ENCODE measurements around the gene ESPNL. TPM values are rescaled to one million over a fixed set of nuclear protein-coding genes. Genes with fewer than 3 reads are reported as not detected.

The ESPNL gene
- 2.3 and 9.8 TPM in 2 replicates for total RNA-seq

GRCh38 chr2:238100049-238100820, at the start of gene ESPNL:
Gene ESPNL (plus strand): TSS chr2:238100340. CDS start chr2:238100420, 80 bp downstream.

DNA sequence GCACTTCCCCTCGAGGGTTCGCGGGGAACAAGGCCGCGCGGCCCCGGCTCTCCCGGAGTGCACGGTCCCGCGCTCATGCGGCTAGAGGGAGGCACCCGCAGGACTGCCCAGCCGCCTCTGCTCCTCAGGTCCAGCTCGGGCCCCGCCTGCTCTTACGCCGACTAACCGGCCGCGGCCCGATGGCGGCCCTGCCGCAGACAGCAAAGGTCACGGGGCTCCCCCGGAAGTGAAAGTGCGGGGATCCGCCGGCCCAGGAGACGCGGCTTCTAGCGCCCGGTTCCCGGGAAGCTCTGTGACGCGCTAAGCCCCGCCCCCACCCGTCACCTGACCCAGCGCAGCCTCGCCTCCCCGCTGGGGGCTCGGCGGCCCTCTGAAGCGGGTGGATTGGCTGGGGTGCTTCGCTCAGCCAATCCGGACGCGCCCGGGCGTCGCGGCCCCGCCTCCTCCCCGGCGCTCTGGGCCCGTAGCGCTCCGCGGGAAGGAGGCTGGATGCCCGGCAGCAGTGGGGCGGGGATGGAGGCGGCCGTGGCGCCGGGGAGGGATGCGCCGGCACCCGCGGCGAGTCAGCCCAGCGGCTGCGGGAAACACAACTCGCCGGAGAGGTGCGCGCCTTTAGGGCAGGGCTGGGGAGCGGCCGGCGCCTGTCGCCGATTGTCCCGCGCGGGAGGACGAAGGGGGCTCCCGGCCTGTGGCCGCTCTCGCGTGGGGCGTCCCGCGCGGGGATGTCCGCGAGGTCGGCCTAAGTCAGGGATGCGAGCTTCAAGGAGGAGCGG, 39.4 kb upstream of the ESPNL start, which contains the start of gene SCLY:
Gene SCLY, plus strand, starts transcription at position 460 of the 773 bp plus-strand sequence. Its CDS starts 54 bp downstream, at position 514.

DNA sequence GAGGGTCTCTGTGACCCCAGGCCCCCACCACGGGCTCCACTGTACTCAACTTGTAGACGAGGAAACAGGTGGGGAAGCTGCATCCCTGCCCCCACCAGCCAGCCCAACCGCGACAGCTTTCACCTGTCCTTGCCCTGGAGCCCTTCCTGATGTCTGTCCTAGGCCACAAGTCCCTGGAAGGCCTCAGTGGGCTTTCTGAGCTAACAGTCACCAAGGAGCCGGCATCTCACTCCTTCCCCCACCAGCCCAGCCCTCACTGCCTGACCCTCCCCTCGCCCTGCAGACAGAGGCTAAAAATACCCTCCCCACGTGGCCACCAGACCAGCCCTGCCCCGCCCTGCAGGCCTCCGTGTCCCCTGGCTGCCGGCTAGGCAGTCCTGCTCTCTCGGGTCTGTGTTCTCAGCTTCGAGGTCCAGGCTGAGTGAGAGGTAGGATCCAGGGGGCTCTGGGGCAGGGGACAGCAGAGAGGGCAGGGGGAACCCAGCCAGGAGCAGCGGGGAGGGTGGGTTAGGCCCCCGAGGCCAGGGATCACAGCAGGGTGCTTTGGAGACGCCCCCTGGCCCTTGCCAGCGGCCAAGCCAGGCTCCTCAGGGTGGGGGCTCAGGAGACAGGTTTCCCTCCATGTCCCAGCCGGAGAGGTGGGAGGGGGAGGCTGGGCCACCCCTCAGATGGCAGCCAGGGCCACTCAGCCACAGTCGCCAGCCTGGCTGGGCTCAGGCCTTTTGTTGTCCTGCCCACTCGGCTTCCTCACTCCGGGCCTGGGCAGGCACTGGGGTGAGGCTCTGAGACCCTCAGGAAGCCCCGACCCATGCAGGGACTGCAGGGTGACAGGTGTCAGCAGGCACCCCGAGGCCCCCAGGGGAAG, 38.4 kb downstream of the ESPNL start, which contains the start of gene KLHL30:
Gene KLHL30, plus strand, starts transcription at position 338 of the 865 bp plus-strand sequence. CDS start 2,087 bp downstream, outside the sequence.

DNA sequence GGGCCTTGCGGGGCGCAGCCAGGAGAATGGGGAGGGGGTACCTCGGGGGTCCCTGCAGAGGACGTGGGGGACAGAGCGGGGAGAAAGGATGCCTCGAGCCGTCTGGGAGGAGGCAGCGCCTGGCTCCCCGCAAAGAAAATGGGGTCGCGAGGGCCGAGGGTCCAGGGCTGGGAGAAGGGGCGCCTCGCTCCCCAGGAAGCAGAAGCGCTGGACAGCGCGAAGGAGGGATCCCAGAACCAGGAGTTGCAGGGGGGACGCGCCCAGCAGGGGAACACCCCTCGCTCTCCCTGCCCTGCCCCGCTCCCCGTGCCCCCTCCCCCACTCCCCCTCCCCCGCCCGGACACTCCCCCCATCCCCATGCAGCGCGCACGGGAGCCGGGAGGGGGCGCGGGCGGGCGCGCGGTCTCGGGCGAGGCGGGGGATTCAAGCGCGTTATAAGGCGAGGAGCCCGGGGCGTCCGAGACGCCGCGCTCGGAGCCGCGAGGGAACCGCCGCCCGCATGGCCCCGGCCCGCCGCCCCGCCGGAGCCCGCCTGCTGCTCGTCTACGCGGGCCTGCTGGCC, 58.5 kb downstream of the ESPNL start, which contains the start of gene ERFE:
Gene ERFE, plus strand, starts transcription at position 462 of the 562 bp plus-strand sequence. Its CDS starts 38 bp downstream, at position 500.

Other genes with a start within 250 kb of the ESPNL start
- gene RAMP1, start 240.7 kb upstream of the ESPNL start, total RNA-seq = 0.58 and 2.6 TPM in 2 replicates
- gene UBE2F, start 133.3 kb upstream of the ESPNL start, total RNA-seq = 59.3 and 60.4 TPM in 2 replicates
- 11.6 and 11.9 TPM in 2 replicates for gene SCLY, start 39.3 kb upstream of the ESPNL start, total RNA-seq
- 0.29 and 0.66 TPM in 2 replicates for gene KLHL30, start 38.3 kb downstream of the ESPNL start, total RNA-seq
- gene ERFE, start 58.6 kb downstream of the ESPNL start, total RNA-seq = 3.6 and 4.2 TPM in 2 replicates
- gene ILKAP, start 103.4 kb downstream of the ESPNL start, total RNA-seq = 19.8 and 32.1 TPM in 2 replicates
- 1.8 and 2.9 TPM in 2 replicates for gene HES6, start 139.7 kb downstream of the ESPNL start, total RNA-seq
- 2.8 and 5.4 TPM in 2 replicates for gene PER2, start 188.3 kb downstream of the ESPNL start, total RNA-seq
- 6.9 and 8.0 TPM in 2 replicates for gene TRAF3IP1, start 220.2 kb downstream of the ESPNL start, total RNA-seq